HG03196 (cell line): Measurements from ENCODE around the gene GRK4.
"Not testable (repeated sequence)": the region's sequence is repeated elsewhere in the genome, so short reads cannot be mapped to it uniquely, and the experiment has no call there.

Experiments used
- ATAC-seq: cut with Tn5 transposase; IDR thresholded peaks from one replicate; pipeline ENCODE4 v1.9.1; 2021; ENCODE audit not compliant: unreplicated experiment

Gene GRK4

DNA sequence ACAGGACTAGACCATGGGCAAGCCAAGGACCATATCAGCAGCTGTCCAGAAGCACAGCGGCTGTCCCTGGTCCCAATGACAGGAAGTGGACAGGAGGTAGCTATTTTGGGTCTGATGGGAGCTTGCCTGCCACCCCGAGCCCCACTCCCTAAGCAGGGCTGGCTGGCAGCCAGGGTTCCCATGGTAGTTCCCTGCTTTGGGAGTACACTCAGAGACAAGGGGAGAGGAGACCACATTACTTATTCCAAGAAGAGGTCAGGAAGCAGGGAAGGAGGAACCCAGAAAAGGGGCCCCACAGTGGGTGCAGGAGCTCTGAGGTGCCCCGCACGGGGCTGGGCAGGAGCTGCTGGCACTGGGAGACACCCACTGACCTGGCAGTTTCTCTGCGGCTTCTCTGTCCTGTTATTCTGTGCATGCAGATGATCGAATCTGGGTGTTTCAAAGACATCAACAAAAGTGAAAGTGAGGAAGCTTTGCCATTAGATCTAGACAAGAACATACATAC is 74.6 kb downstream of the GRK4 start:
- ATAC-seq = no peak

DNA sequence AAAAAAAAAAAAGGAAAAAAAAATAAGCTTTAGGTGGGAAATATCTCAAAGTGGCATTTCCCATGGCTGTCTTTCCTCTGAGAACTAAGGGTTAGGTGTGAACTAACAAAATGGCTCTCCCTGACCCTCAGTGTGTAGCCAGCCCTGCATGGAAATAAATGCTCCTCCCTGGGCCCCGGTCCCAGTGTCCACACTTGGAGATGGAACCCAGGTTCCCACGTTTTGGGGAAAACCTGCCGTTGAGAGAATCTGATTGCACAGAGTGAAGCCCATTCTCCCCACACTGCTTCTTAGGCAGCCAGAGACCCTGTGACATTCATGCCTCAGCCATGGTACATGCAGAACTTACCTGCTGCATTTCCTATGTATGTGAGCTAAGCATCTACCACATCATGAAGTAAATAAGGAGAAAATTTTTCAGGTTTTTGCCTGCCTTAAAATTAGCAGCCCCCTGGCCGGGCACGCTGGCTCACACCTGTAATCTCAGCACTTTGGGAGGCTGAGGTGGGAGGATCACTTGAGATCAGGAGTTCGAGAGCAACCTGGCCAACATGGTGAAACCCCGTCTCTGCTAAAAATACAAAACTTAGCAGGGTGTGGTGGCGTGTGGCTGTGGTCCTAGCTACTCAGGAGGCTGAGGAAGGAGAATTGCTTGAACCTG is 76.5 kb downstream of the GRK4 start:
- ATAC-seq = no peak

GRCh38 chr4:3040452-3041191 is 77.3 kb downstream of the GRK4 start:
- ATAC-seq = no peak

- ATAC-seq = no peak
Observed at GRCh38 chr4:3041192-3042142, 78.1 kb downstream of the GRK4 start.

- ATAC-seq = no peak
Observed at GRCh38 chr4:3042226-3042625, 78.9 kb downstream of the GRK4 start.

- ATAC-seq = no peak
Observed at GRCh38 chr4:3043282-3044020, 80.1 kb downstream of the GRK4 start.

GRCh38 chr4:3044870-3045819 is 81.8 kb downstream of the GRK4 start:
- no peak for ATAC-seq

- ATAC-seq = no peak
Observed at GRCh38 chr4:3046162-3046561, 82.8 kb downstream of the GRK4 start.

GRCh38 chr4:3046623-3047022 is 83.3 kb downstream of the GRK4 start:
- no peak for ATAC-seq

GRCh38 chr4:3047464-3048286 is 84.3 kb downstream of the GRK4 start:
- ATAC-seq = peak; percentile 94

- not testable (repeated sequence) for ATAC-seq
Observed at GRCh38 chr4:3051141-3051897, 87.9 kb downstream of the GRK4 start.

DNA sequence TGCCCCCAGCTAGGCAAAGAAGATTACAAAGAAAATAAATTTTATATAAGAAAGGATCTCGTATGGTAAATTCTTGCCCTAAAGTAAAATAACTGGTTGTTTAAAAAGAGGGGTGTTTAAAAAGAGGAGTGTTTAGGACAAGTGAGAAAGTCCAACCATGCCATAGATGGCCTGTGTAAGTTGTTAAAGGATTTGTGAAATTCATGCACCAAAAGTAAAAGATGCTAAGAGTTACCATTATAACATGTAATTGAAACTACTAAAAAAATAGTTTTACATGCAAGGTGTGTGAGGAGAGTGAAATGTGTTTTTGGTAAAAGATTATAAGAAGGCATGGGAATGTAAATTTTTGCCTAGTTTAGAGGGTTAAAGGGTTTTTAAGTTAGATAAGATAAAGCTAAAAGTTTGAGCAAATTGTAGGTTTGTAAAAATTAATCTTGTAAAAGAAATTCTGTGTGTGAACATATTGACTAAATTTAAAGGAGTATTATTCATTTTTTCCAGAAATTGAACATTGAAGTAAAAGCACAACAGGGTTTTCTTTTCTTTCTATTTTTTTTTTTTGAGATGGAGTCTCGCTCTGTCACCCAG is 90.9 kb downstream of the GRK4 start:
- ATAC-seq = no peak

DNA sequence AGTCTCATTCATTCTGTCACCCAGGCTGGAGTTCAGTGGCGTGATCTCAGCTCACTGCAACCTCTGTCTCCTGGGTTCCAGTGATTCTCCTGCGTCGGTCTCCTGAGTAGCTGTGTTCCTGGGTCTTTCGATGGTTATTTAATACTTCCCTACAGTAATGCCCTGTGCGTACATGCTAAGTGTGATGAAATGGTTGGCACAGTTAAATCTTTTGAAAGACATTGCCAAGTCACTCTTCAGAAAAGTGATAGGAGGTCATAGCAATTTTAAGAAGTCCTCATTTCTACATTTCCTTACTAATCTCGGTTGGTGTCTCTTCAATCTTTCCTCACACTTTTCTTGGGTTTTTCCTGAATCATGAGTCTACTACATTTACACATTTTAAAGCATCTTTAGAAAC is 96.6 kb downstream of the GRK4 start:
- no peak for ATAC-seq

DNA sequence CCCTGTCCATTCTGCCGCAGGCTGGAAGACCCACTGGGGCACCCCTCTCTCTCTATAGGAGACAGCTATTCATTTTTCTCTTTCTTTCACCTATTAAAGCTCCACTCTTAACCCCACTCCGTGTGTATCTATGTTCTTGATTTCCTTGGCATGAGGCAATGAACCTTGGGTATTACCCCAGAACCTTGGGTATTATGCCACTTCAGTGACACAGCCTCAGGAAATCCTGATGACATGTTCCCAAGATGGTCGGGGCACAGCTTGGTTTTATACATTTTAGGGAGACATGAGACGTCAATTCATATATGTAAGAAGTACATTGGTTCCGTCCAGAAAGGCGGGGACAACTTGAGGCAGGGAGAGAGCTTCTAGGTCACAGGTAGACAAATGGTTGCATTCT is 97.6 kb downstream of the GRK4 start:
- no peak for ATAC-seq

DNA sequence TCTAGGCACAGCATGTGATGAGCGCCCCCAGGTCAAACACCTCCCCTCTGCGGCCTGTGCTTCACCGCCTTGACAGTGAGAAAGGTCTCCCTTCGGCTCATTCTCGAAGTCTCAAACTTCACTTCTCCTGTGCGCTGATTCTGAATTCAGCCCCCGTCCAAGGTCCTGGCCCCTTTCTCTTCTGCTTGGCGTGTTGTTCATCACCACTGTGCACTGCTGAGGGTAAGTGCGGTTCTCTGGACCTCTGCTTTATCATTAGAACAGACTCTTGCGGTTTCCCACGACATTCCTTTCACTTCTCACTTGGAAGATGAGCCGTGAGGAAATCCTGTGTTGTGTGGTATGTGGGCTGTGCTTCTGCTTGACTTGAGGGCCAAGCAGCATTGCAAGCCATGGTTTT is 99.1 kb downstream of the GRK4 start:
- no peak for ATAC-seq

DNA sequence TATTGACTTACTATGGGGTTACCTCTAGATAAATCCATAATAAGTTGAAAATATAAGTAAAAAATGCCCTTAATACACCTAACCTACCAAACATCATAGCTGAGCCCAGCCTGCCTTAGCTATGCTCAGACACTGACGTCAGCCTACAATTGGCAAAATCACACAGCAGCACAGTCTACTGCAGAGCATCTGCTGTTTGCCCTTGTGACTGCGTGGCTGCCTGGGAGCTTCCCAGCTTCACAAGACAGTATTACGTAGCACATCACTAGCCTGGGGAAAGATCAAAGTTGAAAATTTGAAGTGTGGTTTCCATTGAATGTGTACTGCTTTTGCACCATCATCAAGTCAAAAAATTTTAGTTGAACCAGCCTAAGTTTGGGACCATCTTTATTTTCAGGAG is 102.2 kb downstream of the GRK4 start:
- ATAC-seq = no peak

GRCh38 chr4:3066836-3067400 is 103.5 kb downstream of the GRK4 start:
- ATAC-seq = no peak
